ENCODE data around the gene PTPN1.
"Not testable (repeated sequence)": the region's sequence is repeated elsewhere in the genome, so short reads cannot be mapped to it uniquely, and the experiment has no call there.

The PTPN1 gene

DNA sequence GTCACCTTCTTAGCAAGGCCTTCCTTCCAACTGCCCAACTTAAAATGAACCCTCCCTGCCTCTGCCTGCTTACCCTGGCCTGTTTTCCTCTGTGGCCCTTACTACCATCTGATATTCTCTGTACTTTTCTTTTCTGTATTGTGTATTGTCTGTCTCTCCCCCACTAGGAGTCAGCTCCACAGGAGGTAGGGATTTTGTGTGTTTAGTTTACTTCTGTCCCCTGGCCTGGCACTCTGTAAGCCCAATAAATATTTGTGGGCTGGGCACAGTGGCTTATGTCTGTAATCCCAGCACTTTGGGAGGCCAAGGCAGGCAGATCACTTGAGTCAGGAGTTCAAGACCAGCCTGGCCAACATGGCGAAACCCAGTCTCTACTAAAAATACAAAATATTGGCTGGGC is 108.4 kb downstream of the PTPN1 start:
- no peak for DNase-seq (ENCODE audit: low read depth in 2 of 2)
- TF ChIP-seq CTCF (IDR thresholded peaks at IDR 0.05; ENCODE audit: low read depth, low read length): no peak
- no peak overlapping the region for H3K4me3 ChIP-seq (replicated peaks in 1 of 2; ENCODE audit: low read depth in 2 of 2, low read length in 2 of 2)

- not testable (repeated sequence) for H3K4me3 ChIP-seq (replicated peaks in 1 of 2; ENCODE audit: low read depth in 2 of 2, low read length in 2 of 2); DNase-seq (ENCODE audit: low read depth in 2 of 2)
These were observed 110.3 kb downstream of the PTPN1 start for GRCh38 chr20:50620459-50620858.

DNA sequence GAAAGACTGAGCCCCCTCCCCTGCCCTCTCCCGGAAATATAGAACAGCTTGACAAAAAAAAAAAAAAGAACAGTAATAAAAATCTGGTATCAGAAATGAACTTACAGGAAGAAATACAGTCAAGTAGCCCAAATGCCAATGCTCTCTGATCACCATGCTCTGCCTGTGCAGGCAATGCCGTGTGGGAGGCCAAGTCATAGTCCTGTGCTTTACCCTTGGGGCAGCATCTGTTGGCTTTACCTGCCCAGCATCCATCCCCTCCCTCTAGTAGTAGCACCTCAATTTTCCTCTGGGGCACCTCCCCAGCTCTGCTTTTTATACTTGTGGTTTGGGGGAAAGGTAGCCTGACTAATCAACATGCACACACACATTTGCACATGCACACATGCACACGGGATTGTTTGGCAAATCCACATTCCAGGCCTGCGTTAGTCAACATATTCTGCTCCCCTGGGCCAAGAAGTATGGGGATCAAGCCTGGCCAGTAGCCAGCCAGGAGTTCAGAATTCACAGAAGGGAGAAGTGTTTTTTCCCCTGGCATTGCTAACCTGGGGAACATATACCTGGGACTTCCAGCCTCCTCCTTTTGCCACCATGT is 111.0 kb downstream of the PTPN1 start:
- DNase-seq (ENCODE audit: low read depth in 2 of 2): no peak
- TF ChIP-seq CTCF (IDR thresholded peaks at IDR 0.05; ENCODE audit: low read depth, low read length): no peak
- no peak overlapping the region for H3K4me3 ChIP-seq (replicated peaks in 1 of 2; ENCODE audit: low read depth in 2 of 2, low read length in 2 of 2)

DNA sequence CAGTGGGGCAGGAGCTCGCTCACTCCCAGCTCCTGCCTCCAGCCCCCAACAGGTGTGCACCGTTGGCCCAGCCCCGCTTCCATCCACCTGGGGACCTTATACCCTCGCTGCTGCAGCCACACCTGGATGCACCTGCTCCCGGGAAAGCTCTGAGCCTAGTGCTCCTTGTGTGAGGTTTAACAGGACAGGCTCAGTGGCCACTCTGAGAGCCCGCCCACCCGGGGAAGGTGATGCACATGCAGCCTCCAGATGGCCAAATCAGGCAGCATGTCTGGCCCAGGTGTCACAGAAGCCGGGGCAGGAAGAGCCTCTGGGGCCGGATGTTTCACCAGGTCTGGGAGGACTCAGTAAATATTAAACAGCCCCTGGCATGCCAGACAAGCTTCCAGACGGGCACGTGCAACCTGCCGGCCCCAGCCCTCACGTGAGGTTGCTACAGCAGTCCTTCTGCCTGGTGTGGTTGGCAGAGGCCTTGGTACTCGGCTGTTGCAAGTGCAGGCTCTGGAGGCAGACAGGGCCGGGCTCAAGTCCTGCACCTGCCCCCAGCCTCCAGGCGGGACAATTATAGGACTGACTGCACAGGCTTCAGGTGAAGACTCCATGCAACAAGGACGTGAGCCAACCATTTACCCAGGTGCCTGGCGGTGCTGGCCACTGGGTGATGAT is 114.3 kb downstream of the PTPN1 start:
- H3K4me3 ChIP-seq (replicated peaks in 1 of 2; ENCODE audit: low read depth in 2 of 2, low read length in 2 of 2): no peak overlapping the region
- no peak for TF ChIP-seq CTCF (IDR thresholded peaks at IDR 0.05; ENCODE audit: low read depth, low read length)
- DNase-seq (ENCODE audit: low read depth in 2 of 2): no peak

GRCh38 chr20:50625986-50626677 is 115.9 kb downstream of the PTPN1 start:
- peak; percentile 67 to 76 for DNase-seq (ENCODE audit: low read depth in 2 of 2)
- TF ChIP-seq CTCF (IDR thresholded peaks at IDR 0.05; ENCODE audit: low read depth, low read length): peak; percentile 91
- no peak overlapping the region for H3K4me3 ChIP-seq (replicated peaks in 1 of 2; ENCODE audit: low read depth in 2 of 2, low read length in 2 of 2)

GRCh38 chr20:50627747-50628146 is 117.6 kb downstream of the PTPN1 start:
- H3K4me3 ChIP-seq (replicated peaks in 1 of 2; ENCODE audit: low read depth in 2 of 2, low read length in 2 of 2): no peak overlapping the region
- DNase-seq (ENCODE audit: low read depth in 2 of 2): no peak
- no peak for TF ChIP-seq CTCF (IDR thresholded peaks at IDR 0.05; ENCODE audit: low read depth, low read length)

DNA sequence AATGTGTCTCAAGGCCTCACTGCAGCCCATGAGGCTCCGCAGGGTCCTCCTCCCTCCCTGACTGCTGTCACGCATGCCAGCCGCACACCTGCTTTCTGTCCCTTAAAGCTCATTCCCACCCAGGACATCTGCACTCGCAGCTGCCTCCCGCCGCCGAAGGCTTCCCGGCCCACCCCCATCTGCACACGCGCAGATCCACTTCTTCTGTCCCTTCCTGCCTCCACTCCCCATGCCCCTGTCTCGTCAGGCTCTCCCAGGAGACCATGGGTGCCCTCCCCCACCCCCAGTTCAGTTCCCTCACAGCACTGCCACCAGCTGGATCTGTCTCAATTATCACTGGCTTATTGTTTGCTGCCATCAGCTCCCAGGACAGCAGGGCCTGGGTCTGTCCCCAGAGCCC is 118.1 kb downstream of the PTPN1 start:
- H3K4me3 ChIP-seq (replicated peaks in 1 of 2; ENCODE audit: low read depth in 2 of 2, low read length in 2 of 2): no peak overlapping the region
- no peak for TF ChIP-seq CTCF (IDR thresholded peaks at IDR 0.05; ENCODE audit: low read depth, low read length)
- no peak for DNase-seq (ENCODE audit: low read depth in 2 of 2)
